GM18907 (cell line): ENCODE measurements around the gene TMEM179.
"Not testable (repeated sequence)": the region's sequence is repeated elsewhere in the genome, so short reads cannot be mapped to it uniquely, and the experiment has no call there.

Experiments
- ATAC-seq: cut with Tn5 transposase; IDR thresholded peaks from one replicate; pipeline ENCODE4 v1.9.1; 2021; ENCODE audit warnings: mild to moderate bottlenecking, moderate library complexity; ENCODE audit not compliant: unreplicated experiment

Gene TMEM179

DNA sequence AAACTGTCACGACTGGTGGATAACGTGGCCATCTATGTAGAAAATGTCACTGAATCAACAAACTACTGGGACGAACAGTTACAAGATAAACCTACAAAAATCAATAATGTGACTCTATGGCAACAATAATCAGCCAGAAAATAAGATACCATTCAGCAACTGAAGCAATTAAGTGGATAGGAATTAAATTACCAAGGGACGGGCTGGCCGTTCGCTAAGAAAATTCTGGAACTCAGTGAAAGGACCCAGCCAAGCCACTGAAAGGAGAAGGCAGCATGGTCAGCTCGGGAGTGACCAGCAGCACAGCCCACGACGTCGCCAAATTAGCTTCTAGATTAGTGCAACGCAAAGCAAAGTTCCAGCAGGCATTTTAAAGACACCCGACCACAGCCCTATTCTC is 33.6 kb upstream of the TMEM179 start:
- ATAC-seq, result no peak

DNA sequence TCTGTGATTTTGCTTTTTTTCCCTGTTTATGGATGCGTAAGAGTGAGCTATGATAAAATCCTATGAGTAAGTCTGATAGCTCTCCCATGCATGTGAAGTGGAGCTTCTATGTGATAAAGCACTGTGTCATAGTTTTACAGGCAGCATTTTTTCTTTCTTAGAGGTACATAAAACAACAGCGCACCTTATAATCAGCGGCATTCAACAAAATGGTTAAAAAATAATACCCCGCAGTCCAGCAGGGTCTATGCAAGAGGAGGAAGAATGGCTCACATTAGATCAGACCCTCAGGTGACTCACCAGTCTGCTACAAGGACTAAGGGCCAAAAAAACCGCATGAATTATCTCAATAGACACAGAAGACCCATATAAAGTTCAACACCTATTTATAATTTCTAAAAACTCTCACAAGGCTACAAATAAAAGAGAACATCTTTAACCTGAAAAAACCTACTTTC is 33.0 kb upstream of the TMEM179 start:
- no peak for ATAC-seq

DNA sequence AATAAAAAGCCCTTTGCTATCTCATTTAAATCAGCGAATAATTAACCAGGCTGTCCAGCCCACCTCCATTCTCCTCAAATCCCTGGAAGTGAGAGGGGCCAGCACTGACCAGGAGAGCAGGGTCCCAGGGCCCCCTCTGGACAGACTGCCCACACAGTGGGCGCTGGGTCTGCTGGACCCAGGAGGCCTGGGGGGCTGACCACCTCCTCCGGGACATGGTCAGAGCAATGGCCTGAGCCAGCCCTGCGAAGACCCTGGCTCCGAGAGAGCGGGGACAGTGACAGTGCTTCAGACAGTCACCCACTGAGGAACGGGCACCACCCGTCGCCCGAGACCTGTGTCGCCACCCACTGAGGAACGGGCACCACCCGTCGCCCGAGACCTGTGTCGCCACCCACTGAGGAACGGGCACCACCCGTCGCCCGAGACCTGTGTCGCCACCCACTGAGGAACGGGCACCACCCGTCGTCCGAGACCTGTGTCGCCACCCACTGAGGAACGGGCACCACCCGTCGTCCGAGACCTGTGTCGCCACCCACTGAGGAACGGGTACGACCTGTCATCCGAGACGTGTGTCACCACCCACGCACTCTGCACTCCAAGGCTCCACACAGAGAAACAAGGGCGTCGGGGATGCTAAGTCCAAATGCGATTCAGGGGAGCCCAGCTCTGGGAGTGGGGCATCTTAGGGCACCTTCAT is 32.4 kb upstream of the TMEM179 start:
- not testable (repeated sequence) for ATAC-seq

DNA sequence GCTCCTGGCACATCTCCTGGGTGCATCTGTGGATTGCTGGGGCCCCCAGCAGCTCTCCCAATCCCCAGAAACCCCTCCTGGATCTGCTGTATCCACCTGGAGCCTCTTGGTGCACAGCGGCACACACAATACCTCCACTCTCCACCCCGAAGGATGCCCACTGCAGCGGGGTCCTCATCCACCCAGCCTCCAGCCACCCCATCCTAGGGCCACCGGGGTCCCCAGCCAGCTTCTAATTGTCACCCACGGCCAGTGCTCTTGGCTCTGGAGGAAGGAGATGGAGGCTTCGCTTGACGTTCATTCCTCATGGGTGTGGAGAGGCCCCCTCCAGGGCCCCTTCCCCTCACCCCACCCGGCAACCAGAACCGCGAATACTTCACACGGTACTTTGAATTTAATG is 31.6 kb upstream of the TMEM179 start:
- no peak for ATAC-seq

DNA sequence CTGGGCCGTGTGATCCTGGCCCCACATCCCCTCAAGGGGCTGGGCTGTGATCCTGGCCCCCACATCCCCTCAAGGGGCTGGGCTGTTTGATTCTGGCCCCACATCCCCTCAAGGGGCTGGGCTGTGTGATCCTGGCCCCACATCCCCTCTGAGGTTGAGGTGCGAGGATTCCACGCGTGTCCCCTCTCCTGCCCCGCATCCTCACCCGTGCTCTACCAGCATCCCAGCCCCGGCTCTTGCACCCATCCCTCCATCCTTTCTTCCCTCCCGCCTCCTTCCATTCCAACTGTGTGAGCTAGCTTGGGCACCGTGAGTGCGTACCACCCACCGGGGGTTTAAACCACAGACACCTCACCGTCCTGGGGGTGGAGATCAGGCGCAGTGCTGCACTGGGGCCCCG is 31.1 kb upstream of the TMEM179 start:
- ATAC-seq, result no peak

DNA sequence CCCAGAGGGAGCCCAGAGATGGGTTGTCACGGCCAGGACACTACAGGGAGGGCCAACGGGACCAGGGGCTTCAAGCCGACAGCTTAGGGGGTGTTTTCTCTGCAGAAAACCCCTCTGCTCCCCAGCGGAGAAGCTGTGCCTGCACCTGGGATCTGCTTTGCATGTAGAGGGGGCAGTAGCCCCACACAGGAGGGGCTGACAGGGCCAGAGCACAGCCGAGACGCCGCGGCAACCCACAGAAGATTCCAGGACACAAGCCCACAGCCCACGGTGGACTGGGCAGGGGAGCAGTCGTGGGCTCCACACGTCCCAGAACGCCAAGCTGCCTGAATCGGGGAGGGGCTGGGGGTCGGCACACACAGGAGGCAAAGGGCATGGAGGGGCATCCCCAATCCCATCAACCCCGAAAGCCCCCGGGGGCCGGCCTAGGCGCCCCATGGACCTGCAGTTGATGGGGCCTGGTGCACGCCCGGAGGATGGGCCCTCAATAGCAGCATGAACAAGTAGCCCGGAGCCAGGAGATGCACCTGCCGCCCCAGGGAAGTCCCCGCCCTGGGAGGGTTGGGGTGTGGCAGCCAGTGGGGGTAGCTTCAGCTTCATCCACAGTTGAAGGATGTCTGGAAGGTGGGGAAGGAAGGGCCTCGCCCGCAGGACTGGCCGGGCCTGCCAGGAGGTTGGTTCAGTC is 30.5 kb upstream of the TMEM179 start:
- ATAC-seq, result no peak

DNA sequence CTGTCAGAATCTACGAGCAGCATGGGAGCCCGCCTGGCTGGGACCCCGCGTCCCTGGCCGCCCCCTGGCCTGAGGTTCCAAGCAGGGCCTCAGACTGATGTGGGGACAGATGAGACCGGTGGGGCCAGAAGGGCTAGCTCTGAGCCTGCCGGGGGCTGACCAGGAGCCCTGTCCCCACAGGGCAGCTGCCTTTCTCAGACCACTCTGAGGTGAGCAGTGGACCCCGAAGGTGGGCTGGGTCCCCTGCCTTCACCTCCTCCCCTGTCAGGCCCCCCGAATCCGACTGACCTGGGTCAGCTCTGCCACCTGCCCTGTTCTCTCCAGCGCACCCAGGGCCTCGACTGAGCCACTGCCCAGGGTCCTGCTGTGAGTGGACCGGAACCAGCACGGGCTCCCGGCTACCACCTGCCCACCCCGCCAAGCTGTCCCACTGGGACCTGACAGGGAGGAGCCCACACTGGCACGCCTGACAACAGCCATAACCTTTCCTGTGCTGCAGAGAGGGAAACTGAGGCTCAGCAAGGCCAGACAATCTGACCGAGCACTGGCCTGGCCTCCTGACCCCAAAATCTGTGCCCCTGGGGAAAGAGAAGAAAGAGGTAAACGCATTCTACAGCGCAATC is 29.7 kb upstream of the TMEM179 start:
- no peak for ATAC-seq

DNA sequence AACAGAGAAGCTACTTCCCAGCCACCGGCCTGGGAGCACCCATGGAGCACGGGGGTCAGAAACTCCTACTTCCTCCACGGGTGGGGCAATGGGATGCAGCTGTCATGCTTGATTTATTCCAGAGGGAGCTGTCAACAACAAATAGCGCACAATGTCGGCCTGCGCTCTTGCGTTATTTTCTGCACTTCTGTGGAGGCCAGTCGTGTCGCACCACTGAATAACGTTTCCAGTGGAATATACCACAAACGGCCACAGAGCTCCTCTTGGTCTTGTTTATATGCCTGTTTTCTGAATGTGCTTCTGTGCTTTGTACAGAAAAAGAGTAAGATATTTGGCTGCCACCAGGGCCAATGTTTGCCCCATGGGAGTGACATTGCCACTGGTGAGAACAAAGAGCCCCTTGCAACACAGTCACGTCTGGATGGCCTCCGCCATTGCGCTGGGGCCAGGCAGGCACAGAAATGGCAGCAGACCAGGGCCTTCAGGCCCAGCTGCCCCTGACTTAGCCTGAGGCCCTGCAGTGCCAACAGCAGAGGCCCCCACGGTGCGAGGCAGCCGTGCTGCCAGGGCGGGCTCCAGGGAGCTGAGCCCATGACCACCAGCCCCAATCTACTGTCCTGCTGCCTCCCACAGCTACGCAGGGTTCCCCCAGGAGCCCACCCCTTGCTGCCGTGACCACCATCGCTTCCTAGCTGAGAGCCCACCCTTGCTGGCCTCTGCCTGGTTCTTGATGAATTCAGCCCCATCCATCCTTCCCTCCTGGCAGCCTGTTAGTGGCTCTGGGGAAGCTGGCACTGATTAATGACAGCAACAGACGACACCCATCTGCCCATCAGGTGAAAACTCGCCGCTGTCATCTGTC is 28.9 kb upstream of the TMEM179 start:
- ATAC-seq, result no peak

DNA sequence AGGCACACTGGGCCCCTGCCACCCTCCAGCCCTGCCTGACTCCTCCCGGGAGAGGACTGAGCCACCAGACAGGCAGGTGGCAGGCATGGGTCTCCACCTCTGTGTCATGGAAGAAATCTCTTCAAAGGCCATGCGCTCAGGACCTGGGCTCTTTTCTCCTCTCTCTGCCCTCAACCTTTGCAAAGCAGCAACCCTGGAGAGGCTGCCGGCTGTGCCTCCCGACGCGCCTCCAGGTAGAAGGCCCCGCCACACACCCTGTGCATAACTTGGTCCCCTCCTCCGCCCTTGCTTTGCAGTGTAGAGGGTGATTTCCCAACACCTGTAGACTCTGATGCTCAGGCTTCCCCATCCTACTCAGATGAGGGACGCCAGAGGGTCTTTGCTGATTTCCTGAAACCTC is 28.2 kb upstream of the TMEM179 start:
- ATAC-seq, result no peak

DNA sequence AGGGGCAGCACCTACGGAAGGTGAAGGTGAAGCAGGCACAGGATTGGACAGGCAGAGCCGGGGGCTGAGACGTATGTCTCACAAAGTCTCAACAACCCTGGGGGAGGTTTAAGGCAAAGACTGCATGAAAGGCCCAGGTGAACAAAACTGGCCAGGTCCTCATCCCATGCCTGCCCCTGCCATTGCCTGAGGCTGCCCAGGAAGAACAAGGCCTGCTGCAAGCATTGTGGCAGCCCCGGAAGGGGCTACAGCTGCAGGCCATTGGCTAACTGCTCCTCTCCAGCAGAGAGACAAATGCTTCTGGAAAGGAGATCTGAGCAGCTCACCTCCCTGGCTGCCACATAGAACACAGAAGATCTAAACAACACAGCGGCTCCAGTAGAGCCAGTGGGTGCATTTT is 20.4 kb upstream of the TMEM179 start:
- no peak for ATAC-seq

DNA sequence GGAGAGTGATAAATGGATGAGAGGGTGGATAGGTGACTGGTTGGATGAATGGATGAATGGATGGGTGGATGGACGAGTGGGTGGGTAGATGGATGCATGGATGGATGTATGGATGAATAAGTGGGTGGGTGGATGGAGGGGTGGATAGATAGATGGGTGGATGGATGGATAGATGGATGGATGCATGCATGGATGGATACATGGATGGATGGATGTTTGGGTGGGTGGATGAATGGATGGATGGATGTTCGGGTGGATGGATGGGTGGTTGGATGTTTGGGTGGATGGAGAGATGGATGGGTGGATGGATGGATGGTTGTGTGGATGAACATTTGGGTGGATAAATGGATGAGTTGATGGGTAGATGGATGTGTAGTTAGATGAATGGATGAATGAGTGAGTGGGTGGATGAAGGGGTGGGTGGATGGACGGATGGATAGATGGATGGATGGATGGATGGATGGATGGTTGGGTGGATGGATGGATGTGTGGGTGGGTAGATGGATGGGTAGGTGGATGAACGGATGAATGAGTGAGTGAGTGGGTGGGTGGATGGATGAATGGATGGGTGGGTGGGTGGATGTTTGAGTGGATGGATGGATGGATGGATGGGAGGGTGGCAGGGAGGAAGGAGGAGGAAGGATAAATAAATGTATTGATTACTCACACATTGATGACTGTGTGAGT is 9.7 kb upstream of the TMEM179 start:
- ATAC-seq, result no peak

DNA sequence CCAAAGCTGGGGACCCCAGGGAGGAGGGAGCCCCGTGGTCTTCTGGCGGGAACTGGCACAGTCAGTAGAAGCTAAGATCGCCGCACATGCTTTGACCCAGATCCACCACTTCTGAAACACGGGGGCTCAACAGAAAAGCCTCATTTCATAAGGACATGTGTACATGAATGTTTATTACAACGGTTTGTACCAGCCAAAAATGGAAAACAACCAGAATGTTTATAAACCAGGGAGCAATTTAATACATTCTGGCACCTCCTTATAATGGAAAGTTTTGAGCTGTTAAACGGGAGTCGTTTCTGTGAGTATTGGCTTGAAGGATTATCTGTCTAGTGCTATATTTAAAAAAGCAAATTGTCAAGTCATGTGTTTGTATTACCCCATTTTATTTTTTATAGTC is 7.3 kb upstream of the TMEM179 start:
- ATAC-seq, result no peak

DNA sequence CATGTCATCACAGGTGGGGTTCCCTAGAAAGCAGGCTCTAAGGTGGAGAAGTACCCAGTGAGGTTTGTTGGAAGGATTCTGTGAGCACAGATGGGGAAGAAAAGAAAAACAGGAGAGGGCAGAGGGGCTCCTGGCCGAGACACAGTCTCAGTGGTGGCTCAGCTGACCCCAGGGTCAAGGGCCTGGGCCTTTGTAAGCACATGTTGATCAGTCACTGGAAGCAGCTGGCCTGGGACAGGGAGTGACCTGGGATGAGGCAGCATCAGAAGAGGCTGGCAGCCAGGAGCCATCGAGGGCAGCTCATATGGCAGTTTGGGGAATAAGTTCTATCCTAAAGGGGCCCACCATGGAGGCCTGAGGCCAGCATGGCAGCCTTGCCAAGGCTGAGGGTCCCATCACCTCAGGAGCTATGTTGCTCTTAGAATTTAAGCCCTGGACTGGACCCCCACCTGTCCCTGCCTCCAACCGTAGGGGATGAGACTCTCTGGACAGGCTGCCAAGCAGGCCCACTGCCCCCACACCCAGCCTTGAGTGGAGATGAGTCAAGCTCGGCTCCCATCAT is 6.3 kb upstream of the TMEM179 start:
- no peak for ATAC-seq

DNA sequence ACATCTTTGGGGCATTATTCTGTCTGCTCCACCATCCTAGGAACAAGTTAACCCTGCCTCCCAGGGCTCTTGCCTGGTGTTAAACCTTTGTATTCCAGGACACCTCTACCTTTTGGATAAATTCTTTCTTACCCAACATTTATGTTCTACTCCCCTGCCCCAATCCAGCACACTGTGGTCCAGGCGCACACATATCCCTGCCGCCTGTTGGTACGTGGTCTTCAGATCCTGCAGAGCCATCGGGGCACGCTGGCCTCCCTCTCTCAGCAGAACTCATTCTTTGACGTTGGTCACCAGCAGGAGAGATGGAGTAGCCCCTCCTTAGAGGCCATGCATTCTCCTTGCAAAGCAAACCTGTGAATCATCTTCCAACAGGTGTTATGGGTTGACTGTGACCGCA is 5.1 kb upstream of the TMEM179 start:
- ATAC-seq, result no peak

DNA sequence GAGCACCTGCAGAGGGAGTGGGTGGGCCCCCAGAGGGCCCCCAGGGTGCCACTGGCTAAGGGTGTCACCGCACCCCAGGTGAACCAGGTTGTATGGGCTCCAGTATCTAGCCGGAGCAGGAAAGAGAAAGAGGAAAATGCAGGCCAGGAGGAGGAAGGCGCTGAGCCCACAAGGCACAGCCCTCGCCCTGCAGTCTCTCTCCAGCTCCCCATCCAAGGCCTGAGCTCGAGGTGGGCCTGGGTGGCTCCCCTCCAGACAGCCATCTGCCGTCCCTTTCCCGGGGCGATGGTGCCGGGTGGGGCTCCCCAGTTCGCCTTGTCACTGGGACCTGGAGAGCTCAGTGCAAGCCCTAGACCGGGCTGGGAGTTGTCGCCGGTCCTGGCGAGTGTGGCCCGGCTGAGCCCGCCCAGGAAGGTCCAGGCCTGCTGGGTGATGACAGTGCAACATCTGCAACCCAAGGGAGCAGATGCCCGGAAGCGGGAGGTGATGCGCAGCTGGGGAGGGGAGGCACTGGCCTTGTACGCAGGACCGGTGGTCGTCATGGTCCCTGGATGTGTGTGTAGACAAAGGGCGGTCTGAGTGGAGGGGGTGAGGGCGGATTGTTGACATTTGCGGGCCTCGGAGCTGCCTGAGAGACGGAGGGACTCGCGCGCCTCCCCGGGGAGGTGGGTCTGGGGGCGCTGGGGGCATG is 716 bp downstream of the TMEM179 start:
- ATAC-seq, result no peak

DNA sequence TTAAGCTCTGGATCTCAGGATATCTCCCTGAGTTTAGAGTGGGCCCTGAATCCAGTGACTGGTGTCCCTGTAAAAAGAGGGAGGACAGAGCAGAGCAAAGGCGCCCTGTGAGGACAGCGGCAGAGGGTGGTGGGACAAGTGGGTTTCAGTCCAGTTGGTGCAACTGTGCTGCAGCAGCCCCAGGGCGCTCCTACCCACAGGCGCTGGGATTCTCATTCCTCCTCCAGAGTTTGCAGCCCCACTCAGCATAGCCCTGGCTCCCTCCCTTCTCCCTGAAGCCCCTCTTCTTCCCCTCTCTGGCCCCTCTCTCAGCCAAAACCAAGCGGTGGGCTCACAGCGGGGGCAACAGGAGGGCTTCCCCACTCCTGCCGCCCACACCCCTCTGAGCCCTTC is 1.6 kb downstream of the TMEM179 start:
- ATAC-seq, result no peak

DNA sequence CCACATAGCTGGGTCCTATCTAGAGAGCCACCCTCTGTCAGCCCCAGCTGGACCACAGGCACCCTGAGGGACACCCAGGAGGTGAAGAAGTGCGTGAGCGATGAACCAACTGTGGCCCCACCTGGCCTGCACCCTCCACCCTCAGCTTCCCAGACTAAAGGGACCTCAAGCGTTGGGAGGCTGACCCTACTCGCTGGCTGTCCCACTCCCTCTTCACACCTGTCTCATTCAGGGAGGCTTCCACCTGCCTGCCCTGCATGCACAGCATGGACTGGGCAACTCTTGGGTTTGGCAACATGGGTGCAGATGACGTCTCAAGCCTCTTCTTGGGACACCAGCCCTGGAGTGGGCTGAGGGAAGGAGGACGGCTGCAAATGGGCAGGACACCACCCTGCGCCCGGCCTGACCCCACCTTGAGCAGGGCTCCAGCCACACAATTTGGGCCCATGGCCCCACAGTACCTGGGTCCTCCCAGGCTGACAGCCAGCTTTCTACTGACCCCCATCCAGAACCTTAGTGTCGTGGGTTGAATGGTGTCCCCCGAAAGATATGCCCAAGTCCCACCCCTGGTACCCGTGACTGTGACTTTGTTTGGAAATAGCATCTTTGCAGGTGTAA is 2.1 kb downstream of the TMEM179 start:
- no peak for ATAC-seq

DNA sequence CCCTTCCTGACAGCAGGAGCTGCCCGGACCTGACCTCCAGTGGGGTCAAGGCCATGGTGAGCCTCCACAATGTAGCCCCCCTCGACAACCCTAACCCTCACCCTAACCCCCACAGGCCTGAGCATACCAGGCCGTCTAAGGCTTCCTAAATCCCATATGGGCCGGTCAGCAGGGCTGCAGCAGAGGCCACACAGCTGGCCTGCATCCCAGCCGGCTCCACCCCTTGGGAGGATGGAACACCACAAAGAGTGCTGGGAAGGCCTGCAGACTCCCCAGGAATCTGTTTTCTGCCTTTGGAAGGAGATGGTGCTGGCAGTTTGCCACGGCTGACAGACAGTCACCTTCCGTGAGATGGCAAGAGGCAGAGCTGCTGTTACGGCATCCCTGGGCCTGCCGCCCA is 2.8 kb downstream of the TMEM179 start:
- ATAC-seq, result no peak

DNA sequence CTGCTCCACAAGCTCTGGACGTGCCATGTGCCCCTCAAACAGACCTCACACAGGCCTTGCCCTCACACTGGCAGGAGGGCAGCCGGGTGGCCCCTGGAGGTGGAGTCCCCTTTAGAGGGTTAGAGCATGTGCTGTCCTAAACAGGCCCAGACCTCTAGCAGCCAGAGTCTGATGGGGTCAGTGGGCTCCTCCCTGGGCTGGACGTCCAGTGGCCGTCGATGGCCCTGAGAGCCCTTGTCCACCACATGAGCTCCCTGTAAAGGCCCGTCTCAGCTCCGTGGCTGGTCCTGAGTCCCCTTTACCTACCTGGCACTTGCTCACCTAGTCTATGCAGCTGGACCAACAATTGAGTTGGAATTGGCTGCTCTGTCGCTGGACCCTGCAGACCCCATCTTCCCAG is 3.8 kb downstream of the TMEM179 start:
- no peak for ATAC-seq
